NCI-H446 (cell line): ENCODE measurements around the gene SRPK3.
A peak's percentile ranks its signal among the peaks of the same experiment; 100 is the strongest.
"Not testable (repeated sequence)": the region's sequence is repeated elsewhere in the genome, so short reads cannot be mapped to it uniquely, and the experiment has no call there.

ENCODE experiments used
- DNase-seq, 2 experiments: peaks; one replicate each; lab custom pipeline; 2025; lab: John Stamatoyannopoulos, UW

SRPK3 gene

DNA sequence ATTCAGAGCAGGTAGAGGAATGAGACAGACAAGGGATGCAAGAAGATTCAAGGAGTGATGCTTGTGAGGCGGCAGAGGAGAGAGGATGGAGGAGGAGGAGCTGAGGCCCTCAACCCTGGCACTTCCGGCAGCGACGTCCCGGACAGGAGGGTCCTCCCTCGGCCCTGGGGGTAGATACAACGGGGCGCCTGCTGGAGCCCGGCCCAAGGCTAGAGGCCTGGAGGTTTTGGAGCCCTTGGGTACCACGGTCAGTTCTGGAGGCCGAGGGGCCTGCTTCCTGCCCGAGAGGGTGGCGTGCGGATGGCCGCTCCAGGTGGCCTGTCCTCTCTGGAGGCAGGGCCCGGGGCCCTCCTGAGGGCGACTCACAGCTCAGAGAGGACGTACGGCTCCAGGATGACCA, 27.1 kb downstream of the SRPK3 start:
- no peak for DNase-seq

DNA sequence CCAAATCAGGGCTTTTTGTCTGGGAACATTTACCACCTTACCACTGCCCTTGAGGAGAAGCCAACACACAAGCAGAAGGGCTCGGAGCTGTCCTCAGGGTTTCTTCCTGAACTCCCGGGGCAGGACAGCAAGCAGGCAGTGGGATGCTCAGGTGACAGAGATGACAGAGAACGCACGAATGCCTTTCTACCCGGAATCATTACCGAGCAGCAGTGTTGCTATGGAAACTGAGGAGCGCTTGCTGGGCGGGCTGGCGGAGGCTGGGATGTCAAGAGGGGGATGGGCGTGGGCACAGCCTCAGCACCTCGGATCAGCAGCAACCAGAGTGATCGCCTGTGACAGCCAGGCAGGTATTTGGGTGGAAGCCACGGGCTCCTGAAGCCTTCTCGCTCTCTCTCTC, 31.4 kb downstream of the SRPK3 start:
- no peak for DNase-seq

DNA sequence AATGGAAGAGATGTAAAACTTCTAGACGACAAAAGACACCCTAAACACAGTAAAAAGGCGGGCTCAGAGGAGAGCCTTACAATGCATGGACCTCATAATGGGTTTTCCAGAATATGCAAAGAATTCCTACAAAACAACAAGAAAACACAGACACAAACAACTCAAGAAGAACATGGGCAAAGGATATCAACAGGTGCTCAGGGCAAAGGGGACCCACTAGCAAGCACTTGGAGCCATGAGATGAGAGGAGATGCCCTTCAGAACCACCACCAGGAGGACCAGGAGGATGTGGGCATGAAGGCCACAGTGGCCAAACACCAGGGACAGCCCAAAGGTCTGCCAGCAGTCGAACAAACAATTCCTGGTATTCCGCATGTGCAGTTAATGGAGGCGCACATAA, 32.3 kb downstream of the SRPK3 start:
- DNase-seq, result no peak

DNA sequence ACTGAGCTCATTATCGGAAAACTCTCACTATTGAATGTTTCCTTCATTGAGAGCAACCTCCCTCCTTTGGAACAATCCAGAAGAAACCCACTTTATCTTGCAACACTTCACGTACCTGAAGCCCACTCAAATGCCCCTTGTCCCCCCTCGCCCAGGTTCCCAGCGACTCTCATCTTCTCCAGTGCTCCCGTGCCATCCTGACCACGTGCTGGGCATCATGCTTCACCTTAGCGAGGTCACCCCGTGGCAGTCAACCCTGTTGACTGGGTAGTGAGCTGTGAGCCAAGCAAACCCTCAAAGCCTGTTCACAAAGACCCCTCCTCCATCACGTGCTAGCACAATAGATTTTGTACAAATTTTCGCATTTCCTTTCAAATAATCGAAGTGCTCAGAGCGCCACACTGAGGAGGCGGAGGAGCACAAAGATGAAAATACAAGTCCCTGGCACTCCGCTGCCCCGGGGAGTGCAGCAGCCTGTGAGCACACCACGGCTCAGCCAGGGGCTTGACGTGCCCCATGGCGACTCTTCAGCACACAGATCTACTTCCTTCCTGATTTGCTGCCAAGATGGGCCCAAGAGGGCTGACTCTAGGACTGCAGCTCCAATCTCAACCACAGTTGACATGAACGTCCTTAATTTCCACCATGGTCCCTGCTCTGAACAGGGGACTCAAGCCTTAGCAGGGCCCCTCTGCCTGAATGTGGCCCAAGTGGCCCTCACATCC, 33.9 kb downstream of the SRPK3 start:
- DNase-seq, result no peak

DNA sequence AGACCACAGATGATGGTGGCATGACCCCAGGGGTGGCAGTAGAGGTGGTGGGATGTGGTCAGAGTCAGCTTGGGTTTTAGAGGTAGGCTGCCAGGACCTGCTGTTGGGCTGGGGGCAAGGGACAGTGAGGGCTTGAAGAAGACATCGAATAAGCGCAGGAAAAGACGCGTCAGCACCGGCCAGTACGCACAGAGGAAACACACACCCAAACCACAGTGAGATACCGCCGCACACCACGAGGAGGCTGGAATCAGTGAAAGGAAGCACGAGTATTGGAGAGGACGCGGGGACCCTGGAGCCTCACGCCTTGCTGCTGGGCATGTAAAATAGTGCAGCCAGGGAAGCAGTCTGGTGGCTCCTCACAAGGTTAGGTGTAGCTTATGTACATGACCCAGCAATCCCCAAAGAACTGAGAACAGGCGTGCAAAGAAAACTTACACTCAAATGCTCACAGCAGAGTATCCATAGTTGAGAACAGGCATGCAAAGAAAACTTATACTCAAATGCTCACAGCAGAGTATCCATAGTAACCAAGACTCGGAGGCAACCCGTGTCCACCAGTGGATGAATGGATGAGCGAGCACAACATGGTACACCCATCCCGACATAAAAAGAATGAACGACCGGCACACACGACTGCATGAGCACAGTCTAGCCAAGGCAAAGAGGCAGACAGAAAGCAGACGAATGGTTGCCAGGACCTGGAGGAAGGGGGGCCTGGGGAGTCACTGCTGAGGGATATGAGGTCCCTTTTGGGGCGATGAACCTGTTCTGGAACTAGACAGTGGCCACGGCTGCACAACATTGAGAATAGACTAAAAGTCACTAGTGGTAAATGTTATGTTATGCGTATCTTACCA, 36.2 kb downstream of the SRPK3 start:
- DNase-seq, result no peak

DNA sequence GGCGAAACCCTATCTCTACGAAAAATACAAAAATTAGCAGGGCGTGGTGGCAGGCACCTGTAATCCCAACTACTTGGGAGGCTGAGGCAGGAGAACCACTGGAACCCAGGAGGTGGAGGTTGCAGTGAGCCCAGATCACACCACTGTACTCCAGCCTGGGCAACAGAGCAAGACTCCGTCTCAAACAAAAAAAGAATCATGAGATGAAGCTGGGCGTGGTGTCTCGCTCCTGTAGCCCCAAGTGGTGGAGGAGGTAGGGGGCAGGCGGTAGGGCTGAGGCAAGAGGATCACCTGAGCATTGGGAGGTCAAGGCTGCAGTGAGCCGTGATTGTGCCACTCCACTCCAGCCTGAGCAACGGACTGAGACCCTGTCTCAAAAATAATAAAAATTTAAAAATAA, 37.2 kb downstream of the SRPK3 start:
- not testable (repeated sequence) for DNase-seq

DNA sequence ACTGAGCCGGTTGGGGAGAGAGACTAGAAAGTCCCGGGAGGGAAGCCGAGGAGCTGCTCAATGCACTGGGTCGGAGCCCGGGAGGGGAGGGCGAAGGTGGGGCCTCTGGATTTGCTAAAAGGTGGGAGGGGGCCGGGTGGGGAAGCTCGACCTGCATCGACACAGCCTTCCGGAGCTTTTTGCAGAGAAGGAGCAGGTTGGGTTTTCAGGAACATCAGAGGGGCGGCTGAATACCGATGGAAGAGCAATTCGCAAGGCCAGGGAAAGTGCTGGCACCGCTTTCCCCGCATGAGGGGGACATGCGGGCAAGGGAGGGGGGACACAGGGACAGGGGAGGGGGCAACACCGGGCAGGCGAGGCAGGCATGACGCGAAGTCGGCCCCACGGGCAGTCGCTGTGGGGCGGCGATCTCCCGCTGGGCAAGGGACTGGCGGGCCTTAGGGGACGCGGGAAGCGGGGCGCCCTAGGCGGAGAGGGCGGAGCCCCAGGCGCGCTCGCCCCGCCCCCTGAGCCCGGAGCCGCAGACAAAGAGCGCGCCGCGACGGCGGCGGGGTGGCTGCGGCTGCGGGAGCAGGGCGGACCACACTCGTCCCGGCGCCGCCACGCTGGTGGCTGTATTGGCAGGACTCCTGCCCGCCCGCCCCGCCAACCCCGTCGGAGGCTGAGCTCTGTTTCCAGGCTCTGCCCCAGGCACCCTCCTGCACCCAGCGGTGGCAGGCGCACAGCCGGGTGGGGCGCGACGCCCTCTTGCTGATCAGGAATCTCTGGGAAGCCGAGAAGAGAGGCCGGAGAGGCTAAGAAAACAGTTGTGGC, 37.9 kb downstream of the SRPK3 start:
- DNase-seq, result peak in 1 of 2 experiments; percentile 27

DNA sequence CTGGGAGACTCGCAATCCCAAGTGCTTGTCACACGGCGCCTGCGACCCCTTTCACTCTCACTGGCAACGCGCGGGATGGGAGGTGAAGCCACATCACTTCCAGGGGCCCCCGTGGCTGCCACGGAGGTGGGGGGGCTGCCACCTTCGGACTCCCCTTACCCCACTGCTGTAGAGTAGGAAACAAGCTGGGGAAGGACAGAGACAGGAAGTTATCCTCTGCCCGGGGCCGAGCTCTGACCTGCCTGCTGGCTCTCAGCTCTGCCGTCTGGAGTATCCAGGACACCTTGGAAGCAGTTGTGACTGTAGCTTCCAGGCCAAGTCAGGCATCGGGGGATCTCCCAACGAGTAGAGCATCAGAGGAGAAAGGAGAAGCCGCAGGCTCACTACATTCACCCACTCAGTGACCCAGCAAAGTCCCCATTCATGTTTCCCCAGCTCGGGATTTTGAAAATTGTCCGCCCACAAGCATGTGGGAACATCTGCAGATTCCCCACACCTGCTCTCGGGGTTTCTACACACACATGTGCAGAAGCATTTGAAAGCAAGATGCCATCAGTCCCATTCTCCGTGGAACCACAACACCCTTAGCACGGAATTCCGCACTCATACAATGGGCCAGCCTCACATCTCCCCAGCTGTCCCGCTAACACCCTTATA, 38.7 kb downstream of the SRPK3 start:
- no peak for DNase-seq

DNA sequence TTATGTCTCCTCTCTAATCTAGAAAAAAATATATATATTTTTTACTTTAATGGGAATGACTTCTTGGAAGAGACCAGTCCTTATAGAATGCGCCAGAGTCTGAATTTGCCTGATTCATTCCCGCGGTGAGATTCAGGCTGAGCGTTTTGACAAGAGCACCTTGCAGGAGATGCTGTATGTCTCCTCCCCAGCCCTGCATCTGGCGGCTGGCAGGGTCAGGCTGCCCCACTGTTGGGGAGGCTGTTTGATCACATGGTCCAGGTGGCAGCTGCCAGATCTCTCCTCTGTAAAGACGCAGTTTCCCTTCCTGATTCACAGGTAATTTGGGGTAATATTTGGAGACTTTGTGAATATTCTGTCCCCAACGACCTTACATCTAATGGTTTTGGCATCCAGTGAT, 39.8 kb downstream of the SRPK3 start:
- no peak for DNase-seq

DNA sequence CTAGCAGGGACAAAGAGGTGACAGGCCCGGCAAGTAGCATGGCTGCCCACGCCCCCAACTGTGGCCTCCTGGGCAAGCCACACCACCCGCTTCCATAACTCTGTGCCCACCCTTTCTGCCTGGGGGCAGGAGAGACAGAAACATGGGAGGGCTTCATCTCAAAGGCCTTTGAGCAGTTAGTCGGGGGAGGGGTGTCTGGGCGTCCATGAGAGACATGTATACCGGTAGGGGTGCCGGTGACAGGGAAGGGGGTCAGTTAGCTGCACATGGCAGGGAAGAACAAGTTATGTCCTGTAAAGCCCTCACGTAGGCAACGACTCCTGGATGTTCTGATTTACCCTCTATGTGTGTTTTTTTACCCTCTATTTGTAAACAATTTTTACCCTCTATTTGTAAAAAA, 40.2 kb downstream of the SRPK3 start:
- DNase-seq, result no peak

DNA sequence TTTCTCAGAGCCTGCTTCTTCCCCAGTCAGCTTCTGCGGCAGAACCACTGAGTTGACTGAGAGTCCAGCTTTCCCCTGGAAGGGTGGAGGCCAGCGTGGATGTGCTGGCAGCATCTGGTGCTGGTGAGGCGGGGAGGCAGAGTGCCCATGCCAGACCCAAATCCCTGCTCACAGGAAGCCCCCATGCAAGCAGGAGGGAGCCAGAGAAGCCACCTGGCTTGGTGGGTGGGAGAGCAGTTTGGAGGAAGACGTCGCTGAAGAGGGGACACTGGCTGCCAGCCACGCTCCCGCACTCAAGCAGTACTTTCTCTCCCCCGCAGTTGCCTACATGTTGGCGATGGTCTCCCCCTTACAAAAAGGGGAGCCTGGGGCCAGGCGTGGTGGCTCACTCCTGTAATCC, 43.5 kb downstream of the SRPK3 start:
- no peak for DNase-seq

DNA sequence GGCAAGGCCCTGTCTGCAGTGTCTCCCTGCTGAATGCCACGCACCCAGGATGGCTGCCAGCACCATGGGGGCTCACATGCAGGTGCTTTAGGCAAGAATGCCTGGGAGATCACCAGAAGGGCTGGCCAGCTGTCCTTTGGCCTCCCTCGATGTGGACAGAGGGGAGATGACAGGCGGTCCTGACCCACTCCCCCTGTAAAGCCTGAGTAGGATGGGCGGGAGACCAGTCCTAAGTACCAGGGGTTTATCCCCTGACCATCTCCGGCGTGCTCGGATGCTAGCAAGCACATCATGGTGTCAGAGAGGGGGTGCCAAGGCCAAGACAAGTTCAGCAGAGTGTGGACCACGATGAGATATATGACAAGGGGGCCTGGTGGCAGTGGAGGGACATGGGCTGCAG, 44.2 kb downstream of the SRPK3 start:
- no peak for DNase-seq

DNA sequence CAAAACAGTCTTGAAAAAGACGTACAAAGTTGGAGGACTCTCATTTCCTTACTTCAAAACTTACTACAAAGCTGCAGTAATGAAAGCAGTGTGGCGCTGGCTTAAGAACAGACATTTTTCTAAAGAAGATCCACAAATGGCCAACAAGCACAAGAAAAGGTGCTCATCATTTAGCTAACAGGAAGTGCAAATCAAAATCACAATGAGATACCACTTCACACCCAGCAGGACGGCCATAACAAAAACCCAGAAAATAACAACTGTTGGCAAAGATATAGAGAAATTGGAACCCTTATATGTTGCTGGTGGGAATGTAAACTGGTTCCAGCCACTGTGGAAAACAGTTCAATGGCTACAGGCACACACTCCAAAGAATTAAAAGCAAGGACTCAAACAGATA, 46.2 kb downstream of the SRPK3 start:
- DNase-seq, result no peak

DNA sequence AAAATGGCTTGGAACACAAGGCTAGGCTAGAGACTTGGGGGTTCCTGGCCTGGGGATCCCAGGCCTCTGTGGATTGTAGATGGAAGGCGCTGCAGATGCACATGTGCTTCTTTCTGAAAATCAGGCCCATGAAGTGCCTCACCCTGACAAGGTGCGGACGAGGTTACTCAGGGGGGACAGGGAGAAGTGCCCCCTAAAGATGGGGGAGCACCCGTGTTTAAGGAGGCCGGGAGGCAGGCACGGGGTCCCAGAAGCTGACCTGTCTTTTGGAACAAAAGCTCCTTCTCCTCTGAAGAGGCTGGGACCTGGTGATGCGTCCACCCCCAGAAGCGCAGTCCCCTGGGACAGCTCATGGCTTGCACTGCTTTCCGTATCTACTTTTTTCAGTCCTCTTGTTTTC, 47.1 kb downstream of the SRPK3 start:
- DNase-seq, result no peak

DNA sequence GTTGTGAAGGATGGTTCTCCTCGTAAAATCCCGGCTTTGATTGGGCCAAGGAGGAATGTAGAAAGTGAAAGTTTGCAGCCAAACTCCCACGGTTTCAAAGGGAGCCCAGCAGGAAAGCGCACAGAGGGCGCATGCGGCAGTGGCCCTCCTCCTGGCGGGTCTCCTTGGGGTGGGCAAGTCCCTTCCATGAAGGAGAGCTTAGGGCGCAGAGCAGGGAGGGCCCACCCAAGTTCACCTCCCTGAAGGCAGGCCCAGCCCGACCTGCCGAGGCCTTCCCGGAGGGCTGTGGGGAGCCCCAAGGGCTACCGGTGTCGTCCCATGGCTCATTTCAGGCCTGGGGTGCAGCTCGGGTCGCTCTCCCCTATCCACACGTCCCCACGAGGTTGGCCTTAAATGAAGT, 47.5 kb downstream of the SRPK3 start:
- no peak for DNase-seq

DNA sequence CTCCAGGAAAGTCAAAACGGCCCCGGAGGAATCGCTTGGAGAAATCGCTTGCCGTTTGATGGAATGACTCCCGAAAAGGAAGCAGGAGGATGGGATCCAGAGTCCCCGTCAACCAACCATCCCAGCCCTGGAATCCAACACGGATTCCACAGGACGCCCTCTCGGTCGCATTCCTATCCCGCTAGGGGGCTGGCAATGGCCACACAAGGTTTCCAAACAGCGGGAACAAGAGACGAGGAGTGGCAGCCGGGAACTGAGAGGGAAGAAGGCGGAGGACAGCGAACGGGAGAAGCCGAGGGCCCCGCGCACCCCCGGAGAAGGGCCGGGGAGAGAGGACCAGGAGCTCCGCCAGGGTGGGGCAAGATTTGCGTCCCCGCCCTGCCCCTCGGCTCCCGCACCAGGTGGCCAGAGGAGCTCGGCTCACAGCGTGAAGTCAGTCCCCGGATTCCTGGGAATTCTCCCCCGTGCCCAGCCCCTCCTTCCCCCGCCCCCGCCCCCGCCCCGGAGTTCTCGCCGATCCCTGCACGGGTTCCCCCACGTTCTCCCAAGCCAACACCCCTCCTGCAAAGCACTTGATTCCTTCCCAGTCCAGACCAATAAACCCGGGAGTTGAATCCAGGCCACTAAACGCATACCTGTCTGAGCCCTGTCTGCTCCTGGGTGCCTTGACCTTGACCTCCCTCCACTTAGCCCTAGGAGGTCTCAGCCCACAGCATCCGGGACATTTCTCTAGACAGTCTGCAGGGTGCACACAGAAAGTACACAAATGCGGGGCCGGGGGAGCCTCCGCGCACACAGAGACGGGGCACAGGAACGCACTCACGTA, 48.1 kb downstream of the SRPK3 start:
- no peak for DNase-seq

DNA sequence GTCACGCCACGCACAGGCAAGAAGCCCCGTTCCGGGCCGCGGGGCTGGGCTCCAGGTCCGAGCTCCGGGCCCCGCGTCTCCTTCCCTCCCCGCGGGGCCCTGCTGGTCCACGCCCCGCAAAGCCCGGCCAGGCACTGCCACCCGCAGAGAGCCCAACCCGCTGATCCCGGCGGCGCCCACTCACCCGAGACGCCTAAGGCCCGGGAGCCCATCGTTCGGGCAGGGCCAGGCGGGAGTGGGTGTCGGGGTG, 48.6 kb downstream of the SRPK3 start:
- no peak for DNase-seq

DNA sequence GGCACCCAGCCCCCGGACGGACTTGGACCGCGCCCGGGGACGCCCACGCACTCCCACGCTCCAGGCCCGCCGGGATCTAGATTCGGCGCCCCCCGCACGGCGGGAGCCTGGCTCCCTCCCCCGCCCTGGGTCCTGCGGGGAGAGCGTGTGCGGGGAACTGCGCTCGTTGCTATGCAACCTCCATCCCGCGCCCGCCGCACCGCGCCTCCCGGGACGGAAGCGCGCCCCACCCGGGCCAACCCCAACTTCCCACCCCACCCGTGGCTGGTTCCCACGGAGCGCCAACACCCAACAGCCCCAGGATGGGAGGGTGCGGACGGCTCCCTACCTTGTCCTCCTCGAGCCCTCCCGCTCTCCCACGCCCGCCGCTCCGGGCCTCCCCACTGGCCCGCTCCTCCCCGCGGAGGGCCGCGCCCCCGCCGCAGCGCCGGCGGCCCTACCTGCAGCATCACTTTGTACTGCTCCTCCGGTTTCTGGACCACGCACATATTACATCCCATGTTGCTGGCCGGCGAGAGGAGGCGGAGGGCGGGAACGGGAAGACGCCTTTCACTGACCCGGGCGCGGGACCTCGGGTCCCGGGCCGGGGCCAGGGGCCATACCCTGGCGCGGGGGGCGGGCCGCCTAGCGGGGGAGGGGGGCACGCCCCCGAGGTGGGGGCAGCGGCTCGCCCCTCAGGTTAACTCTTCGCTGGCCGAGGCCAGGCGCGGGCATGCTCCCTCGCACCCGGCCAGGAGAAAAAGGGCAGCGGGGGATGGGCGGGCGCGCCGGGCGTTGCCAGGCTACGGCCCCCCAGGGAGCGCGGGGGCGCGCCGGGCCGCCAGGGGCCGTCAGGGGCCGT, 49.2 kb downstream of the SRPK3 start, which contains the start of gene PDZD4:
PDZD4 (minus strand) TSS at position 746 of the 841 bp plus-strand sequence; CDS start at position 500, 246 bp downstream.
- DNase-seq, result no peak

DNA sequence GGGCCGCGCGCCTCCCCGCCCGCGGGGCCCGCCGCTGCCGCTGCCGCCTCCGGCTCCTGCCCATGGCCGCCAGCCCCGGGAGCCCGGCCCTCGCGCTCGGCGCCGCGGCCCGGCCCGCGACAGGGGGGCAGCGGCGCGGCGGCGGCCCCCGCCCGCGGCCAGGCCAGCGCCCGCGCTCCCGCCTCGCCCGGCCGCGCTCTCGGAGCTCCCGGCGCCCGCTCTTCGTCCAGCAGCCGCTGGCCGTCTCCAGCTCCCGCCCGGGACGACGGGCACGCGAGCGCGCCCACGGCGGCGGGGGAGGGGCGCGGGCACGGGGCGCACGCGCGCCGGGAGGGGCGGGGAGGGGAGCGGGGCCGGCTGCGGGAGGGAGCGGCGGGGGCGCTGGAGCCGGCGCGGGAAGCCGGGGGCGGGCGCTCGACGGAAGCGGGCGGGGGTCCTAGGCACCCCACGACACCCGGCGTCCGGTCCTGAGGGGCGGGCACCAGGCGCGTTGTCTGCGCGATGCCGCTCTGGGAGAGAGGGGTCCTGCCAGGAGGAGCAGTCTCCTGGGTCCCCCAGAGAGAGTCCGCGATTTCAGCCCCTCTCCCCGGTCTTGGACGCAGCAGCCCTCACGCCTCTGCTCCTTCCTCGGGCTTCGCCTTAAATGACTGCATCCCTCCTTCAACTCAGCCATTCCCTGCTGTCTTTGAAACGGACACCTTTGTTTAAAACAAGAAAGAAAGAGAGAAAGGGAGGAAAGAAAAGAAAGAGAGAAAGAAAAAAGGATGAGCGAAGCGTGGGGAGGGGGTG, 50.0 kb downstream of the SRPK3 start:
- DNase-seq, result peak in 1 of 2 experiments; percentile 26
